Adipocyte (in vitro differentiated cells): Measurements from ENCODE around the gene SPATA12.

Source experiments
- DNase-seq: peaks from one replicate; pipeline ENCODE4 v3.0.0-alpha.2; 2015; ENCODE audit warnings: low read depth
- H3K27me3 ChIP-seq: replicated peaks from 2 replicates; pipeline ENCODE4 v1.7.0; 2013; ENCODE audit warnings: mild to moderate bottlenecking, low read length, moderate library complexity; ENCODE audit not compliant: control insufficient read depth, insufficient read depth
- H3K36me3 ChIP-seq: 2 replicates; pipeline ENCODE4 v1.7.0; 2013; ENCODE audit warnings: low read length, mild to moderate bottlenecking, moderate library complexity; ENCODE audit not compliant: control insufficient read depth, insufficient read depth, severe bottlenecking
- H3K4me1 ChIP-seq: 2 replicates; pipeline ENCODE4 v1.7.0; 2013; ENCODE audit warnings: mild to moderate bottlenecking, low read length, moderate library complexity; ENCODE audit not compliant: control insufficient read depth, insufficient read depth
- H3K4me3 ChIP-seq: 2 replicates; pipeline ENCODE4 v1.7.0; 2013; ENCODE audit warnings: mild to moderate bottlenecking, low read length, moderate library complexity
- H3K9ac ChIP-seq: 2 replicates; pipeline ENCODE4 v1.7.0; 2013; ENCODE audit warnings: mild to moderate bottlenecking, low read length, moderate library complexity
- H3K9me3 ChIP-seq: 2 replicates; pipeline ENCODE4 v1.7.0; 2013; ENCODE audit warnings: mild to moderate bottlenecking, low read length, moderate library complexity; ENCODE audit not compliant: control insufficient read depth

The SPATA12 gene

DNA sequence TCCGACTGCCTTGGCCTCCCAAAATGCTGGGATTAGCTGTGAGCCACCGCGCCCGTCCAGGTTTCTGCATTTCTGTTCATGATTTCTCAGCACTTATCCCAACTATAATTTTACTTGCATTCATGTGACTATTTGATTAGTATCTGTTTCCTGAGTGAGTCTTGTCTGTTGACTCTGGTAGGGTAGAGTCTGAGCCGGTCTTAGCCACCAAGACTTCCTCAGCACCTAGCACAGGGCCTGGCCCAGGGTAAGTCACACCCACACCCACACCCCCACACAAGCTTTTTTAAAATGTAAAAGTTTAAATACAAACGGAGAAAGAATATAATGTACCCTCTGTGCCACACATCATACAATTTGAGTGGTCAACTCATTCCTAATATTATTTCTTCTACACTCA lies 3.1 kb upstream of the SPATA12 start:
- DNase-seq = no peak
- Histone ChIP-seq H3K4me1 (peaks cover 23% of the 10 kb centered on the region), H3K27me3 (no peaks in the 10 kb centered on the region), H3K9ac (no peak overlapping the region), H3K36me3 (no peaks in the 10 kb centered on the region), H3K9me3 (no peaks in the 10 kb centered on the region), H3K4me3 (no peak overlapping the region)

DNA sequence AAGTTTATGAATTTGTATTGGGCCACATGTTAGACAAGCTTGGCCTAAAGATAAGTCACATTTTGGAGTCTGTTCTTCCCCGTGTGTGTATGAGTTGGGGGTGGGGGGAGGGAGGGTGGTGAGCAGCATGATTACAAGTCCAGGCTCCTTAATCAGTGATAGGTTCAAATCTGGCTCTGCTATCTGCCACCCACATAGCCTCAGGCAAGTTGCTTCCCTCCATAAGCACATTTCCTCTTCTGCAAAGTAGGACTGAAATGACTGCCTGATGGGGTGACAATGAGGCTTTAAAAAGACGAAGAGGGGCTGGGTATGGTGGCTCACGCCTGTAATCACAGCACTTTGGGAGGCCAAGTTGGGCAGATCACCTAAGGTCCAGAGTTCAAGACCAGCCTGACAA lies 1.1 kb upstream of the SPATA12 start:
- no peaks in the 10 kb centered on the region for H3K27me3 ChIP-seq
- DNase-seq = no peak
- H3K9ac ChIP-seq = no peak overlapping the region
- H3K36me3 ChIP-seq = no peaks in the 10 kb centered on the region
- peaks cover 43% of the 10 kb centered on the region for H3K4me1 ChIP-seq
- no peaks in the 10 kb centered on the region for H3K9me3 ChIP-seq
- H3K4me3 ChIP-seq = no peak overlapping the region

DNA sequence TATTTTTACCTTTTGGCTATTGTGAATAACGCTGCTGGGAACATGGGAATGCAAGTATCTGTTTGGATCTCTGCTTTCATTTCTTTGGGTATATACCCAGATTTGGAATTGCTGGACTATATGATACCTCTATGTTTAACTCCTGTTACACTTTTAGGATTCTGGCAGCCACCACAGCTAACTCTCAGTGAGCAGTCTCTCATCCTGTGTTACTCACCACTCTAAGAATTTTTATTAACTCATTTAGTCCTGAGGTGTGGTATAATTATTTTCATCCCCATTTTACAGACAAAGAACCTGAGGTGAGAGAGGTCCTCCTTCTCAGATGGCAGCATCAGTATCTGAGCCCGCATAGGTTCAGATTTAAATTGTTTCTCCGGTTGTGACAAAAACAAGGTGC lies 1.1 kb downstream of the SPATA12 start:
- no peaks in the 10 kb centered on the region for H3K27me3 ChIP-seq
- no peak overlapping the region for H3K9ac ChIP-seq
- no peaks in the 10 kb centered on the region for H3K9me3 ChIP-seq
- no peaks in the 10 kb centered on the region for H3K36me3 ChIP-seq
- DNase-seq = no peak
- H3K4me1 ChIP-seq = peaks cover 44% of the 10 kb centered on the region
- no peak overlapping the region for H3K4me3 ChIP-seq

DNA sequence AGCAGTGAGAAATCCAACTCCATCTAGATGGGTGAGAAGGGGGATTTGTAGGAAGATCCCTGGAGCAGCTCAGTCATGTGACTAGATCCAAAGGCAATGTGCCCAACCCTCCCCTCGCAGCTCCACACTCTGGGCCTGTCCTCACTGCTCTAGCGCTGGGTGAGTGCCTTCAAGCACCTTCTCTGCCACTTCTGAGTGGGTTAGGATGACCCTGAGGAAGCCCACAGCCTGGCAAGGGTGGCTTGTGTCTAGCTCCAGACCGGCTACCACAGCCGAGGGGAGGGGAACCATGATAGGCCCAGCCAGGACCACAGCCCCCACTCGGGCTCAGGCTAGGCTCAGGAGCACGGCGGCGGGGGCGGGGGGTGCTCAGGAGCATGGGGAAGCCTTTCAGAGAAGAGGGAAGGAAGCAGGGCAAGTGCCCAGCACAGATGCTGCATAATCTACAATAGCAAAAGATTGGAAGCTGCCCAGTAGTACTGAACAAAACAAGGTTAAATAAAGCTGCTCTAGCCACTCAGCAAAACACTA lies 1.7 kb downstream of the SPATA12 start:
- H3K4me1 ChIP-seq = peaks cover 43% of the 10 kb centered on the region
- no peak overlapping the region for H3K9ac ChIP-seq
- no peaks in the 10 kb centered on the region for H3K36me3 ChIP-seq
- no peaks in the 10 kb centered on the region for H3K27me3 ChIP-seq
- H3K4me3 ChIP-seq = no peak overlapping the region
- H3K9me3 ChIP-seq = no peaks in the 10 kb centered on the region
- no peak for DNase-seq

DNA sequence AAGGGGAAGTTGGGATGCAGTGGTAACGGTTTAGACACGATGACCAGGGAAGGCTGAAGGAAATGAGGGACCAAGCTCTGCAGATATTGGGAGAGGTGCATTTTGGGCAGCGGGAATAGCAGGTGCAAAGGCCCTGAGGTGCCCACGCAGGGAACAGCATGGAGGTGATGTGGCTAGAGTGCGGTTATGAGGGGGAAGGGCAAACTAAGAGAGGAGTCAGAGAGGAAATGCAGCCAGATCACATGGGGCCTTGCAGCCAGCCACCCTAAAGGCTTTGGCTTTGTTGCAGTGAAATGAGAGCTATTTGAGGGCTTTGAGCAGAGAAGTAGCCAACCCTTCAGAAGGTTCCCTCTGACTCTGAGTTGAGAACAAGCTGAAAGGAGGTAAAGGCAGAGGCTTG lies 2.6 kb downstream of the SPATA12 start:
- H3K9me3 ChIP-seq = no peaks in the 10 kb centered on the region
- H3K27me3 ChIP-seq = no peaks in the 10 kb centered on the region
- no peaks in the 10 kb centered on the region for H3K36me3 ChIP-seq
- H3K4me3 ChIP-seq = no peak overlapping the region
- no peak for DNase-seq
- H3K9ac ChIP-seq = no peak overlapping the region
- peaks cover 46% of the 10 kb centered on the region for H3K4me1 ChIP-seq

DNA sequence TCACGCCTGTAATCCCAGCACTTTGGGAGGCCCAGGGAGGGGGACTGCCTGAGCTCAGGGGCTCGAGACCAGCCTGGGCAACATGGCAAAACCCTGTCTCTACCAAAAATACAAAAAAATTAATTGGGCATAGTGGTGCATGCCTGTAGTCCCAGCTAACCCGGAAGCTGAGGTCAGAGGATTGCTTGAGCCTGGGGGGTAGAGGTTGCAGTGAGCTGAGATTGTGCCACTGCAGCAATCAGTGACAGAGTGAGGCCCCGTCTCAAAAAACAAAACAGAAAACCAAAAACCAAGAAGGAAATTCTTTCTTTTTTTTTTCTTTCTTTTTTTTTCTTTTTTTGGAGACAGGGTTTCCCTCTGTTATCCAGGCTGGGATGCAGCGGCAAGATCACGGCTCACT lies 3.5 kb downstream of the SPATA12 start:
- DNase-seq = no peak
- Histone ChIP-seq H3K4me3 (no peak overlapping the region), H3K9me3 (no peaks in the 10 kb centered on the region), H3K36me3 (no peaks in the 10 kb centered on the region), H3K27me3 (no peaks in the 10 kb centered on the region), H3K4me1 (peaks cover 54% of the 10 kb centered on the region), H3K9ac (peak overlapping the region; percentile 54)

DNA sequence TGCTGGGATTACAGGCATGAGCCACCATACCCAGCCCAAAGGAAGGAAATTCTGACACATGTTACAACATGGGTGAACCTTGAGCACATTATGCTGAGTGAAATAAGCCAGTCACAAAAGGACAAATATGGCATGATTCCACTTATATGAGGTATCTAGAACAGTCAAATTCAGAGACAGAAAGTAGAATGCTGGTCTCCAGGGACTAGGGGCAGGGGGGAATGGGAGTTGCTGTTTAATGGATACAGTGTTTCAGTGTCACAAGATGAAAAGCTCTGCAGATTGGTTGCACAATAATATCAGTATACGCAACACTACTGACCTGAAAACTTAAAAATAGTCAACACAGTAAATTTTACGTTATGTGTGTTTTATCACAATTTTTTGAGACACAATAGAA lies 4.1 kb downstream of the SPATA12 start:
- H3K4me1 ChIP-seq = peaks cover 57% of the 10 kb centered on the region
- DNase-seq = no peak
- H3K9ac ChIP-seq = peak overlapping the region; percentile 54

DNA sequence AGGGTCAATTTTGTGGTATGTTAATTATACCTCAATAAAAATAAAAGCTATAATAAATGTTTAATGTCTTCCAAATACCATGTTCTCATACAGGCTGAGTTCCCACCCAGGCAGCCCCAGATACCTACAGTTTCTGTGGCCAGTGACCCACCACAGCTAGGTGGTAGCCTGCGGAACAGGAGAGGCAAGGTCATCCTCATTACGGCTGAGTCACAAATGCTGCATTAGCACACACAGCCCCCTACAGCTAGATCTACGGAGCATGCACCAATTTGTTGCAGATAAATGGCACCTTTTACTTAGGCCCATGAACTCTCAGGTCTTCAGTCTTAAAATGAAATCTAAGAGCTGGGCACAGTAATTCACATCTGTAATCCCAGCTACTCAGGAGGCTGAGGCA lies 5.1 kb downstream of the SPATA12 start:
- Histone ChIP-seq H3K9ac (no peak overlapping the region), H3K4me3 (no peak overlapping the region), H3K9me3 (no peaks in the 10 kb centered on the region), H3K27me3 (no peaks in the 10 kb centered on the region), H3K4me1 (peaks cover 50% of the 10 kb centered on the region), H3K36me3 (no peaks in the 10 kb centered on the region)
- no peak for DNase-seq

More for the DNA sequence above, 4.1 kb downstream of the SPATA12 start:
- Histone ChIP-seq H3K36me3 (no peaks in the 10 kb centered on the region), H3K4me3 (no peak overlapping the region), H3K9me3 (no peaks in the 10 kb centered on the region), H3K27me3 (no peaks in the 10 kb centered on the region)

DNA sequence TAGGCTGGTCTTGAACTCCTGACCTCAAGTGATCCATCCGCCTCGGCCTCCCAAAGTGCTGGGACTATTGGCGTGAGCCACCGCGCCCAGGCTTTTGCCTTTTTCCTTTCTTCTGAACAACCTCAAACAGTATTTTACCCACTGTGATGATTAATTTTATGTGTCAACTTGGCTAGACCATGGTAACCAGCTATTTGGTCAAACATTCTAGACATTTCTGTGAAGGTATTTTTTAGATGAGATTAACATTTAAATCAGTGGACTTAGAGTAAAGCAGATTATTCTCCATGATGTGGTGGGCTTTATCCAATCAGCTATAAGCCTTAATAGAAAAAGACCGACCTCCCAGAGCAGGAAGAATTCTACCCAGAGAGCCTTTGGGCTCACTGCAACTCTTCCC lies 6.0 kb downstream of the SPATA12 start:
- no peaks in the 10 kb centered on the region for H3K27me3 ChIP-seq
- no peak overlapping the region for H3K4me3 ChIP-seq
- DNase-seq = no peak
- H3K9me3 ChIP-seq = peaks cover 3% of the 10 kb centered on the region
- H3K9ac ChIP-seq = no peak overlapping the region
- peaks cover 46% of the 10 kb centered on the region for H3K4me1 ChIP-seq
- no peaks in the 10 kb centered on the region for H3K36me3 ChIP-seq

DNA sequence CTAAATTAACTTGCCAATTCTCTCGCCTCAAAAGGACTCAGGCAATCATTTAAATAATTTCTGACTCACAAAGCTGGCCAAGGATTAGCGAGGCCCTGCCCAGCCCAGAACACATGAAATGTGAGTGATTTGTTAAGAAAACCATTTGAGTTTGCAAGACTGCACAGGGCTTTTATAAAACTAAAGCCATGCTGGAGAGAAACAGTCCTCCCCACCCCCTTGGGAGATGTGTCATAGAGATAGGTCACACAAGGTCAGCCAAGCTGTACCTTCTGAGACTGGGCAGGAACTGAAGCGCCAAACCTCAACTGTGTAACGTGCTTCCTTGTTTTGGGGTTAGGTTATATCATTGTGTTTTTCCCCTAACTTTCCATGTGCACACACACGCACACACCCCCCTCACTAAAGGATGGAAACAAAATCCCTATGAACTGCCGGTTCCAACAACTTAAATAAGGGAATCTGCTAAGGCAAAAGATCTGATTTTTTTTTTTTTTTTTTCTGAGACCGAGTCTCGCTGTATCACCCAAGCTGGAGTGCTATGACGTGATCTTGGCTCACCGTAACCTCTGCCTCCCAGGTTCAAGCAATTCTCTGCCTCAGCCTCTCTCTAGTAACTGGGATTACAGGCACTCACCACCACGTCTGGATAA lies 8.1 kb downstream of the SPATA12 start:
- H3K9me3 ChIP-seq = peaks cover 3% of the 10 kb centered on the region
- peak overlapping the region; percentile 44 for H3K9ac ChIP-seq
- H3K36me3 ChIP-seq = no peaks in the 10 kb centered on the region
- H3K27me3 ChIP-seq = no peaks in the 10 kb centered on the region
- H3K4me1 ChIP-seq = peaks cover 27% of the 10 kb centered on the region
- peak; percentile 51 for DNase-seq
- peak overlapping the region; percentile 44 for H3K4me3 ChIP-seq

DNA sequence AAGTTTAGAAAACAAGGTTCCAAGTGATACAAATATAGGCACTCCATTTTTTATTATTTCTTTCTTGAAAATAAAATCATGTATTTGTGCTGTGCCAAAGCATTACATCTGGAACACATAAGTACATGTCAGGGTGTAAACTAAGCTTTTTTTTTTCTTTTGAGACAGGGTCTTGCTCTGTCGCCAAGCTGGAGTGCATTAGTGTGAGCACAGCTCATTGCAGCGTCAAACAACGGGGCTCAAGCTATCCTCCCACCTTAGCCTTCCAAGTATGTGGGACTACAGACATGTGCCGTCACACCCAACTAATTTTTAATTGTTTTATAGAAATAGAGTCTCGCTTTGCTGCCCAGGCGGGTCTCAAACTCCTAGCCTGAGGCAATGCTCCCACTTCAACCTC lies 9.0 kb downstream of the SPATA12 start:
- no peak for DNase-seq
- H3K36me3 ChIP-seq = no peaks in the 10 kb centered on the region
- no peak overlapping the region for H3K9ac ChIP-seq
- peaks cover 17% of the 10 kb centered on the region for H3K4me1 ChIP-seq
- no peak overlapping the region for H3K4me3 ChIP-seq
- H3K9me3 ChIP-seq = peaks cover 3% of the 10 kb centered on the region
- no peaks in the 10 kb centered on the region for H3K27me3 ChIP-seq

DNA sequence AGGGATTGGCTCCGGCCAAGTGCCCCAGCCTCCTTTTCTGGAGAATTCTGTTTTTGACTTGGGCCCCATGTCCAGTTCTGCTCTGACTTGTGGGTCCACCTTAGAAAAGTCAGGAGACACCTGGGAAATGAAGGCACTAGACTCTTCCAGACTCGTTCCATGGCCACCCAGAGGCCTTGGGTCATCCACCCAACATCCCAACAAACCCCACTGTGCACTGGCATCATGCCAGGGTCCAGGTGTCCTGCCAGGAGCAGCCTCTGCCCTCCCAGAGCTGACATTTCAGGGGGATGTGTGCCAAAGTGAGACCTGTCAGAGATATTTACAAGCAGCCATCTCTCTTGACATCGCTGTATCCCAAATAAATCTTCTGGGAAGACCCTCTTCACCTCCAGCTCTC lies 13.2 kb downstream of the SPATA12 start:
- H3K9ac ChIP-seq = no peak overlapping the region
- peaks cover 3% of the 10 kb centered on the region for H3K27me3 ChIP-seq
- no peaks in the 10 kb centered on the region for H3K36me3 ChIP-seq
- H3K4me1 ChIP-seq = peaks cover 16% of the 10 kb centered on the region
- DNase-seq = no peak
- H3K4me3 ChIP-seq = no peak overlapping the region
- peaks cover 3% of the 10 kb centered on the region for H3K9me3 ChIP-seq
